WTC11 (cell line): Measurements from ENCODE around the gene RNF182. TPM values are rescaled to one million over a fixed set of nuclear protein-coding genes. Genes with fewer than 3 reads are reported as not detected.

Experiments
- ATAC-seq: fragments of 200-7000 bp; cut with Tn5 transposase; 2 replicates; pipeline ENCODE4 v1.10.0; 2021; ENCODE audit warnings: mild to moderate bottlenecking, moderate library complexity
- CTCF ChIA-PET: fragments of 300-600 bp; sonication (Branson Sonifier 250); formaldehyde crosslinking; loops from one replicate; lab custom pipeline; 2021; ENCODE audit warnings: antibody characterized with exemption; lab: Charles Lee
- POLR2A ChIA-PET: fragments of 350-600 bp; sonication (Branson Sonifier 250); formaldehyde crosslinking; loops from one replicate; lab custom pipeline; 2021; ENCODE audit warnings: antibody characterized with exemption; lab: Charles Lee
- DNase-seq: peaks from one replicate; pipeline ENCODE4 v3.0.0; 2021; ENCODE audit warnings: low spot score
- H3K27ac Mint-ChIP-seq: 2 replicates; pipeline ENCODE4 v1.8.0; 2021; ENCODE audit warnings: mixed read lengths
- H3K27me3 Mint-ChIP-seq: 2 replicates; pipeline ENCODE4 v1.8.0; 2021; ENCODE audit warnings: low read depth, mild to moderate bottlenecking, moderate library complexity, mixed read lengths
- H3K36me3 Mint-ChIP-seq: 2 replicates; pipeline ENCODE4 v1.8.0; 2021; ENCODE audit warnings: mixed read lengths
- H3K4me1 Mint-ChIP-seq: 2 replicates; pipeline ENCODE4 v1.8.0; 2022; ENCODE audit warnings: mixed read lengths
- H3K4me3 Mint-ChIP-seq: 2 replicates; pipeline ENCODE4 v1.8.0; 2021; ENCODE audit warnings: mild to moderate bottlenecking, moderate library complexity, mixed read lengths
- H3K9me3 Mint-ChIP-seq: 2 replicates; pipeline ENCODE4 v1.8.0; 2021; ENCODE audit warnings: mixed read lengths
- ATF2 ChIP-seq: sonication (generic); formaldehyde crosslinking; IDR thresholded peaks from 2 replicates; pipeline ENCODE4 v1.8.1; 2022; ENCODE audit warnings: low read depth, missing genetic modification reagents, borderline replicate concordance
- ATF6 ChIP-seq: sonication (generic); formaldehyde crosslinking; IDR thresholded peaks from 2 replicates; pipeline ENCODE4 v1.8.1; 2023; ENCODE audit warnings: mild to moderate bottlenecking, missing genetic modification reagents
- ELF4 ChIP-seq: sonication (generic); formaldehyde crosslinking; IDR thresholded peaks from 2 replicates; pipeline ENCODE4 v1.8.1; 2022; ENCODE audit warnings: low read depth, mild to moderate bottlenecking, moderate library complexity, missing genetic modification reagents
- GABPB1 ChIP-seq: sonication (generic); formaldehyde crosslinking; IDR thresholded peaks from 2 replicates; pipeline ENCODE4 v1.8.1; 2023; ENCODE audit warnings: mild to moderate bottlenecking, missing genetic modification reagents
- GRHL2 ChIP-seq: fragments of 250-450 bp; sonication (Bioruptor Pico); IDR thresholded peaks from 2 replicates; pipeline ENCODE4 v1.8.0; 2022; ENCODE audit warnings: mild to moderate bottlenecking, moderate library complexity; ENCODE audit not compliant: insufficient replicate concordance, severe bottlenecking
- HMGA2 ChIP-seq: fragments of 250-450 bp; sonication (Bioruptor Pico); IDR thresholded peaks from 2 replicates; pipeline ENCODE4 v1.4.0; 2021; ENCODE audit warnings: mild to moderate bottlenecking, moderate library complexity
- IRF1 ChIP-seq: sonication (generic); formaldehyde crosslinking; IDR thresholded peaks from 2 replicates; pipeline ENCODE4 v1.8.0; 2023; ENCODE audit warnings: missing genetic modification reagents
- MAX ChIP-seq: sonication (generic); formaldehyde crosslinking; IDR thresholded peaks from 2 replicates; pipeline ENCODE4 v1.8.0; 2022; ENCODE audit warnings: mild to moderate bottlenecking, missing genetic modification reagents
- MLX ChIP-seq: sonication (generic); formaldehyde crosslinking; IDR thresholded peaks from 2 replicates; pipeline ENCODE4 v1.8.1; 2023; ENCODE audit warnings: mild to moderate bottlenecking, missing genetic modification reagents, moderate library complexity
- MXD4 ChIP-seq: fragments of 250-450 bp; sonication (Bioruptor Pico); IDR thresholded peaks from 2 replicates; pipeline ENCODE4 v1.8.0; 2021; ENCODE audit warnings: mild to moderate bottlenecking, moderate library complexity, borderline replicate concordance
- MYBL2 ChIP-seq: sonication (generic); formaldehyde crosslinking; IDR thresholded peaks from 2 replicates; pipeline ENCODE4 v1.8.1; 2023; ENCODE audit warnings: mild to moderate bottlenecking, moderate library complexity, missing genetic modification reagents
- NFATC4 ChIP-seq: fragments of 250-450 bp; sonication (Bioruptor Pico); IDR thresholded peaks from 2 replicates; pipeline ENCODE4 v1.9.0; 2021; ENCODE audit warnings: mild to moderate bottlenecking
- NFE2L1 ChIP-seq: sonication (generic); formaldehyde crosslinking; IDR thresholded peaks from 2 replicates; pipeline ENCODE4 v1.8.1; 2023; ENCODE audit warnings: missing genetic modification reagents
- NFYB ChIP-seq: sonication (generic); formaldehyde crosslinking; conservative IDR thresholded peaks from 2 replicates; pipeline ENCODE4 v1.8.0; 2022; ENCODE audit warnings: low read depth, missing genetic modification reagents
- NR3C1 ChIP-seq: sonication (generic); formaldehyde crosslinking; conservative IDR thresholded peaks from 2 replicates; pipeline ENCODE4 v1.8.1; 2023; ENCODE audit warnings: low read depth, mild to moderate bottlenecking, missing genetic modification reagents
- PRRX2 ChIP-seq: fragments of 250-450 bp; sonication (Bioruptor Pico); IDR thresholded peaks from 2 replicates; pipeline ENCODE4 v1.8.0; 2021; ENCODE audit warnings: mild to moderate bottlenecking
- RORB ChIP-seq: fragments of 250-450 bp; sonication (Bioruptor Pico); IDR thresholded peaks from 2 replicates; pipeline ENCODE4 v1.9.0; 2021; ENCODE audit warnings: mild to moderate bottlenecking
- SP1 ChIP-seq: sonication (generic); formaldehyde crosslinking; conservative IDR thresholded peaks from 2 replicates; pipeline ENCODE4 v1.8.1; 2022; ENCODE audit warnings: missing genetic modification reagents
- TP53 ChIP-seq: sonication (generic); formaldehyde crosslinking; IDR thresholded peaks from 2 replicates; pipeline ENCODE4 v1.8.1; 2023; ENCODE audit warnings: mild to moderate bottlenecking, missing genetic modification reagents
- USF1 ChIP-seq: sonication (generic); formaldehyde crosslinking; IDR thresholded peaks from 2 replicates; pipeline ENCODE4 v1.8.0; 2022; ENCODE audit warnings: mild to moderate bottlenecking, missing genetic modification reagents
- USF2 ChIP-seq: sonication (generic); formaldehyde crosslinking; IDR thresholded peaks from 2 replicates; pipeline ENCODE4 v1.8.1; 2023; ENCODE audit warnings: mild to moderate bottlenecking, missing genetic modification reagents, moderate library complexity
- ZMAT4 ChIP-seq: fragments of 250-450 bp; sonication (Bioruptor Pico); IDR thresholded peaks from 2 replicates; pipeline ENCODE4 v1.9.0; 2021; ENCODE audit warnings: mild to moderate bottlenecking
- ZNF263 ChIP-seq: sonication (generic); formaldehyde crosslinking; IDR thresholded peaks from 2 replicates; pipeline ENCODE4 v1.8.1; 2022; ENCODE audit warnings: low read depth, mild to moderate bottlenecking, moderate library complexity, missing genetic modification reagents
- ZNF416 ChIP-seq: fragments of 250-450 bp; sonication (Bioruptor Pico); IDR thresholded peaks from 2 replicates; pipeline ENCODE4 v1.9.0; 2021; ENCODE audit warnings: mild to moderate bottlenecking, inconsistent platforms
- total RNA-seq: library from RNA; stranded (reverse); gene quantifications from 3 replicates; pipeline ENCODE4 v1.2.3, GENCODE V29; 2021

RNF182 gene
- total RNA-seq, 1 experiment from 2014 or later: 6.7 TPM

GRCh38 chr6:14010275-14010674 lies 85.5 kb downstream of the RNF182 start (continued):
- TF ChIP-seq USF1 (no peak), GRHL2 (no peak), MYBL2 (CRISPR knock-in tag) (no peak), TP53 (CRISPR knock-in tag) (no peak), NFYB (CRISPR knock-in tag) (no peak), ZNF263 (CRISPR knock-in tag) (no peak), USF2 (CRISPR knock-in tag) (no peak)
- TF ChIP-seq, all 79 proteins: peak for 0

- ATAC-seq: no peak
- Mint-ChIP-seq H3K27ac (no peak overlapping the region), H3K27me3 (peaks cover 19% of the 10 kb centered on the region), H3K4me1 (peaks cover 27% of the 10 kb centered on the region), H3K36me3 (no peaks in the 10 kb centered on the region; the same call in 1 of the 2 replicates), H3K9me3 (peaks cover 16% of the 10 kb centered on the region), H3K4me3 (no peak overlapping the region)
- ChIA-PET CTCF (interaction anchor here (1.5 kb wide), 1 partner anchor 34 kb away, joined by 4 read pairs; no protein-coding TSS in a partner anchor), POLR2A (no interaction called here)
- no peak for DNase-seq
- no peak for TF ChIP-seq PRRX2 (CRISPR knock-in tag)
- TF ChIP-seq RORB: no peak
- no peak for TF ChIP-seq NR3C1 (CRISPR knock-in tag)
- TF ChIP-seq MLX (CRISPR knock-in tag): no peak
- TF ChIP-seq NFE2L1 (CRISPR knock-in tag): no peak
- peak; percentile 73; the same call in 1 of the 2 replicates for TF ChIP-seq ZNF416 (CRISPR knock-in tag)
These were observed 87.7 kb downstream of the RNF182 start for GRCh38 chr6:14012313-14013030.

GRCh38 chr6:14015964-14016363 lies 91.2 kb downstream of the RNF182 start:
- Mint-ChIP-seq H3K36me3 (peaks cover 9% of the 10 kb centered on the region), H3K27me3 (peaks cover 36% of the 10 kb centered on the region), H3K9me3 (peaks cover 29% of the 10 kb centered on the region), H3K4me3 (no peak overlapping the region), H3K27ac (no peak overlapping the region), H3K4me1 (peaks cover 28% of the 10 kb centered on the region)
- POLR2A ChIA-PET: no interaction called here
- DNase-seq (no peak), ATAC-seq (peak; percentile 9; the same call in 1 of the 2 replicates)
- CTCF ChIA-PET: interaction anchor here (0.8 to 2.8 kb wide), 3 partner anchors 51 to 107 kb away, joined by 3 to 12 read pairs (median 11); partner anchors contain the start of gene RNF182
- no peak for TF ChIP-seq IRF1 (CRISPR knock-in tag)
- TF ChIP-seq NFATC4 (CRISPR knock-in tag): no peak
- no peak for TF ChIP-seq GABPB1 (CRISPR knock-in tag)
- no peak for TF ChIP-seq ELF4 (CRISPR knock-in tag)
- TF ChIP-seq ZMAT4: no peak
- no peak for TF ChIP-seq MAX (CRISPR knock-in tag)
- TF ChIP-seq SP1 (CRISPR knock-in tag): no peak
- no peak for TF ChIP-seq MXD4 (CRISPR knock-in tag)
- no peak for TF ChIP-seq ATF2 (CRISPR knock-in tag)
- no peak for TF ChIP-seq ATF6
- no peak for TF ChIP-seq HMGA2 (CRISPR knock-in tag)
